ENCODE measurements around the gene CCN6.

CCN6 gene

DNA sequence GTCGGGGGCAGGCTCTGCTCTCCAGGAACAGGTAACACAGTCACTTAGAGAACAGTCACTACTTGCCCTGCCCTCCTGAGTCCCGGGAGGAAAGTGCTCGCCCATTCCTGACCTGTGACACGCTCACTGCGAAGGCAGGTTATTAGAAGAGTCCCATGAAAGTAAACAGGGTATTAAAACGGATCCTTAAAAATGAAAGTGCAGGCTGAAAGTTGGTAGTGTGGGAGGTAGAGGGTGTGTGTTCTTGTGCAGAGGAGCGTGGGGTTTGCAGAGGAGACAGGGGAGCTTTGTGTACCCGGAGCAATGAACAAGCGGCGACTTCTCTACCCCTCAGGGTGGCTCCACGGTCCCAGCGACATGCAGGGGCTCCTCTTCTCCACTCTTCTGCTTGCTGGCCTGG lies at the start of gene CCN6:
TSS of gene CCN6 (plus strand) at position 104 of the 400 bp plus-strand sequence. CDS start at position 358, 254 bp downstream.
- H3K4me1 ChIP-seq (ENCODE audit: control insufficient read depth in 2 of 2, insufficient read depth in 2 of 2, low read length in 2 of 2) = no peaks in the 10 kb centered on the region
- no peak within 1 kb of the TSS for H3K4me3 ChIP-seq (ENCODE audit: low read length in 2 of 2)
- no peaks in the 10 kb centered on the region for H3K36me3 ChIP-seq (ENCODE audit: control insufficient read depth in 2 of 2, insufficient read depth in 2 of 2, low read length in 2 of 2)
- no peak within 1 kb of the TSS for H3K27ac ChIP-seq (ENCODE audit: low read depth in 2 of 2, low read length in 2 of 2)
- H3K9ac ChIP-seq (ENCODE audit: low read depth in 1 of 2, low read length in 2 of 2) = no peak within 1 kb of the TSS
- H3K27me3 ChIP-seq (ENCODE audit: control insufficient read depth in 2 of 2, insufficient read depth in 2 of 2, low read length in 2 of 2) = no peaks in the 10 kb centered on the region
- H3K9me3 ChIP-seq (ENCODE audit: control insufficient read depth in 2 of 2, low read length in 2 of 2) = no peaks in the 10 kb centered on the region

DNA sequence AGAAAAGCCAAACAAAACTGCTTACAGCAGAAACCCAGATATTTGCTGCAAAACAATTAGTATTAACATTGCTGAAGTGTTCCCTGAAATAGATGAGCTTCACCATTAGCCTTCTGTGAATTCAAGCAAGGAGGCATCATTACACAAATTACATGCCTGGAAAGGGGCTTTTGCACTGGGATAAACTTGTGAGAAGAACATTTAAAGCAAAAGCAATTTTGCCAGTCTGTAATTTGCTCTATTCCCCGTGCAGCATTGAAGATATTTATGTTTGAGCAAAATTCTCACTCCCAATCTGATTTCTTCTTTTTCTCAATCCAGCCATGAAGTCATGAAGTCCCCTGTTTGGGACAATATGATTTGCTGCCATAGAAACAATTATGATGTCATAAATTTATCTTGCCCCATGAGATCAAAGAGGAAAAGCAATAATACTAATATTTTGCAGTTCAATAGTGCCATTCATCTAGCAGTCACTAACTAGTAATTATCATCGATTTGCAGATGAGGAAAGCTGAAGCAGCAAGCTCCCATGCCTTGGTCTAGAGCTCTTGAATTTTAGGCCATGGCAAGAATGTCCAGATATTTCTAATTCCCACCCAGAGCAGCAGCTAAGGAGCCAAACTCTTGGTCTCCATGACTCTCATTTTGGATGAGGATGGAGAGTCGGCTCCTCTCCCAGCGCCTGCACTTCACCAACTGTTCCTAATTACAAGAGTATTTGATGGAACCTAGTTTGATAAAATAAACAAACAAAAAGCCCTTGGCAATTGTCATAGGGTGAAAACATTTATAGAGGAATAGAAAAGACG lies 49.5 kb upstream of the CCN6 start:
- Histone ChIP-seq H3K9me3 (ENCODE audit: control insufficient read depth in 2 of 2, low read length in 2 of 2) (no peaks in the 10 kb centered on the region), H3K27ac (ENCODE audit: low read depth in 2 of 2, low read length in 2 of 2) (no peak overlapping the region), H3K27me3 (ENCODE audit: control insufficient read depth in 2 of 2, insufficient read depth in 2 of 2, low read length in 2 of 2) (peaks cover 0 to under 1% of the 10 kb centered on the region in 2 donors), H3K4me1 (ENCODE audit: control insufficient read depth in 2 of 2, insufficient read depth in 2 of 2, low read length in 2 of 2) (peaks cover 0 to 4% of the 10 kb centered on the region in 2 donors), H3K4me3 (ENCODE audit: low read length in 2 of 2) (no peak overlapping the region), H3K36me3 (ENCODE audit: control insufficient read depth in 2 of 2, insufficient read depth in 2 of 2, low read length in 2 of 2) (no peaks in the 10 kb centered on the region), H3K9ac (ENCODE audit: low read depth in 1 of 2, low read length in 2 of 2) (no peak overlapping the region)

DNA sequence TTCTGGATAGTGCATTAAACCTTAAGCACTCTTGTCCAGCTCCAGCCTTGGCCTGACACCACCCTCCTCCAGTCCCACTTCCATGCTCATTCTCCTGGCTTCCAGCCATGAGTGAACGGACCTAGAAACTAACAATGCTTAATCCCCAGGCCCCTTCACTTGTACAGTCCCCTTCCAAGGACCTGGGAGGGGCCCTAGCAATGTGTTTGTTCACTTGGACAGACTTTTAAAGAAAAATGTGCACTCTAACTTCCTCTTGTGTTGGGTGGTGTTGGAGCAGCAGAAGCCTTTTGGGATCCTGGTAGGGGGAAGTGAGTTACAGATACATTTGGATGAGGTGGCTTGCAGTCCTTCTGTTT lies 48.9 kb upstream of the CCN6 start:
- H3K27me3 ChIP-seq (ENCODE audit: control insufficient read depth in 2 of 2, insufficient read depth in 2 of 2, low read length in 2 of 2) = no peaks in the 10 kb centered on the region
- H3K4me1 ChIP-seq (ENCODE audit: control insufficient read depth in 2 of 2, insufficient read depth in 2 of 2, low read length in 2 of 2) = peaks cover 0 to 4% of the 10 kb centered on the region in 2 donors
- H3K4me3 ChIP-seq (ENCODE audit: low read length in 2 of 2) = no peak overlapping the region
- H3K36me3 ChIP-seq (ENCODE audit: control insufficient read depth in 2 of 2, insufficient read depth in 2 of 2, low read length in 2 of 2) = no peaks in the 10 kb centered on the region
- no peak overlapping the region for H3K9ac ChIP-seq (ENCODE audit: low read depth in 1 of 2, low read length in 2 of 2)
- H3K27ac ChIP-seq (ENCODE audit: low read depth in 2 of 2, low read length in 2 of 2) = no peak overlapping the region
- H3K9me3 ChIP-seq (ENCODE audit: control insufficient read depth in 2 of 2, low read length in 2 of 2) = no peaks in the 10 kb centered on the region

DNA sequence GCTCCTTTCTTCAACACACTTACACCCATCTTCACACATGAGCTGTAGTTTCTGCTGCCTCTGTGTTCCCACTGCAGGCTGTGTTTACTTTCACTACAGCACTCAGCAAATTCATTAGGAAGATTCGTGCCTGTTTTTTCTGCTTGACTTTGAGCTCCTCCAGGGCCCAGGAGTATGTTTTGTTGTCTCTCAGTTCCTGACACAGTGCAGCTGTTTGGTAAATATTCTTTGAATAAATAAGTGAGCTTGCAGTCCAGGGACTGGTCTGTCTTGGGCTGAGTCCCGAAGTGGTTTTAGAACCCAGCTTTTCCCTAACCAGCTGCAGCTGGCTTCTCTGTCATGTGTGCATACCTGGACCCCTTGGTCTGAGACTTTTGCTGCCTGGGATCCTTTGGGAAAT lies 46.6 kb upstream of the CCN6 start:
- Histone ChIP-seq H3K27ac (ENCODE audit: low read depth in 2 of 2, low read length in 2 of 2) (no peak overlapping the region), H3K4me1 (ENCODE audit: control insufficient read depth in 2 of 2, insufficient read depth in 2 of 2, low read length in 2 of 2) (peaks cover 0 to 4% of the 10 kb centered on the region in 2 donors), H3K27me3 (ENCODE audit: control insufficient read depth in 2 of 2, insufficient read depth in 2 of 2, low read length in 2 of 2) (no peaks in the 10 kb centered on the region), H3K9me3 (ENCODE audit: control insufficient read depth in 2 of 2, low read length in 2 of 2) (no peaks in the 10 kb centered on the region), H3K36me3 (ENCODE audit: control insufficient read depth in 2 of 2, insufficient read depth in 2 of 2, low read length in 2 of 2) (no peaks in the 10 kb centered on the region), H3K9ac (ENCODE audit: low read depth in 1 of 2, low read length in 2 of 2) (no peak overlapping the region), H3K4me3 (ENCODE audit: low read length in 2 of 2) (no peak overlapping the region)

DNA sequence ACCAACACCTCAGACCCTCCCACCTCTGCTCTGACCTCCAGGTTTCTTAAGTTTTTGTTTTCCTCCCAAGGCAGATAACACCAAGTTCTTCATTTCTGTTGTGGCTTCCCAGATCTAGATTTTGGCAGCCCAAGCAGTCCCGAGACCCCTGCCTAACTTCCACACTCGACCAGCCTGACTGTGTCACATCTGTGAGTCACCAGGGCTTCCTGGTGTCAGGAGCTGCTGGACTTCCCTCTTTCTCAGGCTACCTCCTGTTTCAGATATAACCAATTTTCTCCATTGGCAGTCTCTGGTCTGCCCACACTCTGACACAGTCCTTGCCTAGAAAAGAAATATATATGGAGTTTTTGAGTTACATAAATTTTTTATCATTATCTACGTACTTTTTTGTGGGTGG lies 46.1 kb upstream of the CCN6 start:
- Histone ChIP-seq H3K36me3 (ENCODE audit: control insufficient read depth in 2 of 2, insufficient read depth in 2 of 2, low read length in 2 of 2) (no peaks in the 10 kb centered on the region), H3K27ac (ENCODE audit: low read depth in 2 of 2, low read length in 2 of 2) (no peak overlapping the region), H3K27me3 (ENCODE audit: control insufficient read depth in 2 of 2, insufficient read depth in 2 of 2, low read length in 2 of 2) (no peaks in the 10 kb centered on the region), H3K9ac (ENCODE audit: low read depth in 1 of 2, low read length in 2 of 2) (no peak overlapping the region), H3K9me3 (ENCODE audit: control insufficient read depth in 2 of 2, low read length in 2 of 2) (no peaks in the 10 kb centered on the region), H3K4me1 (ENCODE audit: control insufficient read depth in 2 of 2, insufficient read depth in 2 of 2, low read length in 2 of 2) (peaks cover 0 to 4% of the 10 kb centered on the region in 2 donors), H3K4me3 (ENCODE audit: low read length in 2 of 2) (no peak overlapping the region)

DNA sequence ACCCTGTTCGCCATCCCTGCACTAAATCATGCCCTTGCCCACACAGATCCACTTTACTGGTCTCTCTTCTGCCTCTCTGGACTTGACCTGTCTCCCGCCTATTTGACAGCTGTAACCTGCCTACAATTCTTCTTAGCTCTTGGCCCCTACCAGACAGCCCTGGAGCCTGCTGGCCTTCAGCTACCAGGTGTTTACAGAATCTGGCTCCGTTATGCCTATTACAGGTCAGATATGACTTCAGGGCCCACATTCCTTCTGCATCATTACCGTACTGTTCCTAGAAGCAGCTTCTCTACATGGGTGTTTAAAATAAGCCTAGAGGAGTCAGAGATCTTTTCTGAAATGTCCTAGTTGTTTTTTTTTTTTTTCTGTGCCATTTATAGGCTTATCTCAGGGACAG lies 45.4 kb upstream of the CCN6 start:
- H3K9me3 ChIP-seq (ENCODE audit: control insufficient read depth in 2 of 2, low read length in 2 of 2) = no peaks in the 10 kb centered on the region
- H3K4me3 ChIP-seq (ENCODE audit: low read length in 2 of 2) = no peak overlapping the region
- H3K9ac ChIP-seq (ENCODE audit: low read depth in 1 of 2, low read length in 2 of 2) = no peak overlapping the region
- peaks cover 0 to 4% of the 10 kb centered on the region in 2 donors for H3K4me1 ChIP-seq (ENCODE audit: control insufficient read depth in 2 of 2, insufficient read depth in 2 of 2, low read length in 2 of 2)
- H3K36me3 ChIP-seq (ENCODE audit: control insufficient read depth in 2 of 2, insufficient read depth in 2 of 2, low read length in 2 of 2) = no peaks in the 10 kb centered on the region
- H3K27ac ChIP-seq (ENCODE audit: low read depth in 2 of 2, low read length in 2 of 2) = no peak overlapping the region
- H3K27me3 ChIP-seq (ENCODE audit: control insufficient read depth in 2 of 2, insufficient read depth in 2 of 2, low read length in 2 of 2) = no peaks in the 10 kb centered on the region

DNA sequence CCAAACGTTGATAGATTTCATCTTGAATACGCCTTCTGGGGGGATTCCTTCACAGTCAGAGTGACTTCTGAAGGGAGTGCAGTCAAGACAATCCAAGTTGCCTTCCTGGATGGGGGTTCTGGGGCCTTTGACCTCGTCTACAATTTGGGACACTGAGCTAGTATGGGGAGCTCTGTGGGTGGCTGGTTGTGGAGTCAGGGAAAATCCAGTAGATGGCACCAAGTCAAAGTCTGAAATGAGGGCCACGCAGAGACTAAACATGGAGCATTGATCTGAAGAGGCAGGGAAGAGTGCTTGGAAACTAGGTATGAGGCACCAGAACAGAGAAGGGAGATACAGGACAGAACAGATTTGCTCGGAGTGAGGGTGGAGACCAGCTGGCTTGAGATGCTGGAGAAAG lies 43.6 kb upstream of the CCN6 start:
- Histone ChIP-seq H3K9me3 (ENCODE audit: control insufficient read depth in 2 of 2, low read length in 2 of 2) (no peaks in the 10 kb centered on the region), H3K9ac (ENCODE audit: low read depth in 1 of 2, low read length in 2 of 2) (no peak overlapping the region), H3K27ac (ENCODE audit: low read depth in 2 of 2, low read length in 2 of 2) (no peak overlapping the region), H3K4me1 (ENCODE audit: control insufficient read depth in 2 of 2, insufficient read depth in 2 of 2, low read length in 2 of 2) (peaks cover 0 to 4% of the 10 kb centered on the region in 2 donors), H3K4me3 (ENCODE audit: low read length in 2 of 2) (no peak overlapping the region), H3K27me3 (ENCODE audit: control insufficient read depth in 2 of 2, insufficient read depth in 2 of 2, low read length in 2 of 2) (no peaks in the 10 kb centered on the region), H3K36me3 (ENCODE audit: control insufficient read depth in 2 of 2, insufficient read depth in 2 of 2, low read length in 2 of 2) (no peaks in the 10 kb centered on the region)

DNA sequence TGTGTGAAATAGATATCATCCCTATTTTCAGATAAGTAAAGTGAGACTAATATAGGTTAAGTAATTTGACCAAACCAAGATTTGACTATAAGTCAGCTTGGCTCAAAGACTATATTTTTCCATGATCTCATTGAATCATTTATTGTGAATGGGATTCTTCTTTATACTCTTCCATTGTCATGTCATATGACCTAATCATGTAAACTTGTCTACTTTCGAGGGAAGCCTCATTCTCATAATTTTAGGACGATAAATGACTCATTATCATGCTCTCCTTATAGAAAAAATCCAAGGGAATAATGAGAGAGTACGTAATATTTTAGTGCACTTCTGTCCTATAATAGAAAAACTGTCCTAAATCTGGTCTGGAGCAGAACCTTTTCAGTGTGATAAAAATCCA lies 40.9 kb upstream of the CCN6 start:
- no peak overlapping the region for H3K9ac ChIP-seq (ENCODE audit: low read depth in 1 of 2, low read length in 2 of 2)
- H3K9me3 ChIP-seq (ENCODE audit: control insufficient read depth in 2 of 2, low read length in 2 of 2) = no peaks in the 10 kb centered on the region
- H3K4me1 ChIP-seq (ENCODE audit: control insufficient read depth in 2 of 2, insufficient read depth in 2 of 2, low read length in 2 of 2) = no peaks in the 10 kb centered on the region
- H3K27me3 ChIP-seq (ENCODE audit: control insufficient read depth in 2 of 2, insufficient read depth in 2 of 2, low read length in 2 of 2) = no peaks in the 10 kb centered on the region
- H3K27ac ChIP-seq (ENCODE audit: low read depth in 2 of 2, low read length in 2 of 2) = no peak overlapping the region
- no peak overlapping the region for H3K4me3 ChIP-seq (ENCODE audit: low read length in 2 of 2)
- H3K36me3 ChIP-seq (ENCODE audit: control insufficient read depth in 2 of 2, insufficient read depth in 2 of 2, low read length in 2 of 2) = no peaks in the 10 kb centered on the region

DNA sequence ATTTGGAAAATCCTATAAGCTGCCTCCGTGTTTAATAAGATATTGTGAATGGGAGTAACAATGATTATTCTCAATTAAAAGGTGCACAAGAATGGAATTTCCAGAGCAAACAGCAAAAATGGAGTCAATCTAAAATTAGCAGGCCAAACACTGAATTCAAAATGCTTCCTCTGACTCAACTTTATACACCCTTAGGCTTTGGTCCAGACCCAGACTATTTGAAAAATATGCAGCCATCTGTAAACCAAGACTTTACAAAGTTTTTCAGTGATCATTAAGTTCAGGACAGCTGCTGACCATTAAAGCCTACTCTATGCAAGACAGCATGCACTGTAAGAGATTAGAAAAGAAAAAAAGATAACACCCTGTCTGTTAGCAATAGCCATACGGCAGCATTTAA lies 39.4 kb upstream of the CCN6 start:
- peak overlapping the region in 1 of 2 donors; percentile 45 for H3K27ac ChIP-seq (ENCODE audit: low read depth in 2 of 2, low read length in 2 of 2)
- H3K9ac ChIP-seq (ENCODE audit: low read depth in 1 of 2, low read length in 2 of 2) = no peak overlapping the region
- no peaks in the 10 kb centered on the region for H3K27me3 ChIP-seq (ENCODE audit: control insufficient read depth in 2 of 2, insufficient read depth in 2 of 2, low read length in 2 of 2)
- H3K36me3 ChIP-seq (ENCODE audit: control insufficient read depth in 2 of 2, insufficient read depth in 2 of 2, low read length in 2 of 2) = no peaks in the 10 kb centered on the region
- H3K9me3 ChIP-seq (ENCODE audit: control insufficient read depth in 2 of 2, low read length in 2 of 2) = no peaks in the 10 kb centered on the region
- H3K4me3 ChIP-seq (ENCODE audit: low read length in 2 of 2) = no peak overlapping the region
- H3K4me1 ChIP-seq (ENCODE audit: control insufficient read depth in 2 of 2, insufficient read depth in 2 of 2, low read length in 2 of 2) = peaks cover 0 to 7% of the 10 kb centered on the region in 2 donors

DNA sequence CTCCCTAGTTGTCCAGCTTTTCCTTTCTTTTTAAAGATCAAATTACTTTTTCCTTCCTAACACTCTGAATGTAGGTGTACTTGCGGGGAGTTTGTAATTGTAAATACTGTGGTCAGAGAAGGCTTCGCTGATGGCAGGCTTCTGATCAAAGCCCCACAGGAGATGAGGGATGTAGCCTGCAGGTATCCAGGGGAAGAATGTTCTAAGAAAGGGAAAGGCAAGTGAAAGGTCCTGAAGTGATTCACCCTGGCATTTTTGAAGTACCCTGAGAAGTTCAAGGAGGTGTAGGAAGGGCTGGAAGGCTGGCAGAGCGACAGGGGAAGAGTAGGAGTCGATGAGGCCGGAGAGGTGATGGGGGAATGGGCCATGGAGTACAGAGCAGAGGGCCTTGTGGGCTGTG lies 38.2 kb upstream of the CCN6 start:
- Histone ChIP-seq H3K4me1 (ENCODE audit: control insufficient read depth in 2 of 2, insufficient read depth in 2 of 2, low read length in 2 of 2) (peaks cover 0 to 9% of the 10 kb centered on the region in 2 donors), H3K9ac (ENCODE audit: low read depth in 1 of 2, low read length in 2 of 2) (no peak overlapping the region), H3K9me3 (ENCODE audit: control insufficient read depth in 2 of 2, low read length in 2 of 2) (no peaks in the 10 kb centered on the region), H3K36me3 (ENCODE audit: control insufficient read depth in 2 of 2, insufficient read depth in 2 of 2, low read length in 2 of 2) (no peaks in the 10 kb centered on the region), H3K27me3 (ENCODE audit: control insufficient read depth in 2 of 2, insufficient read depth in 2 of 2, low read length in 2 of 2) (no peaks in the 10 kb centered on the region), H3K4me3 (ENCODE audit: low read length in 2 of 2) (no peak overlapping the region), H3K27ac (ENCODE audit: low read depth in 2 of 2, low read length in 2 of 2) (no peak overlapping the region)

Data from mucosa of rectum (tissue), 2 donors.